GM13976 (cell line): ENCODE data around the gene CALHM3.

Source experiments
- DNase-seq: peaks from one replicate; pipeline ENCODE4 v3.0.0; 2012; ENCODE audit warnings: low spot score
- in situ Hi-C: fragments of 300-500 bp; cut with MboI; formaldehyde crosslinking; loops from one replicate; pipeline ENCODE4 v1.12.0; 2022; ENCODE audit warnings: low sequenced_read_pairs, mixed read lengths, inconsistent platforms; ENCODE audit not compliant: unreplicated experiment
- TF ChIP-seq, protein P1 (sequence below): IDR thresholded peaks from 2 replicates; pipeline ENCODE4 v1.5.1; 2012; ENCODE audit warnings: borderline replicate concordance, mild to moderate bottlenecking; ENCODE audit not compliant: insufficient read depth; ENCODE audit errors: extremely low read depth, missing control alignments, control extremely low read depth

The CALHM3 gene

GRCh38 chr10:103456074-103456660 is 22.9 kb downstream of the CALHM3 start:
- no peak for DNase-seq
- TF ChIP-seq, protein P1, sequence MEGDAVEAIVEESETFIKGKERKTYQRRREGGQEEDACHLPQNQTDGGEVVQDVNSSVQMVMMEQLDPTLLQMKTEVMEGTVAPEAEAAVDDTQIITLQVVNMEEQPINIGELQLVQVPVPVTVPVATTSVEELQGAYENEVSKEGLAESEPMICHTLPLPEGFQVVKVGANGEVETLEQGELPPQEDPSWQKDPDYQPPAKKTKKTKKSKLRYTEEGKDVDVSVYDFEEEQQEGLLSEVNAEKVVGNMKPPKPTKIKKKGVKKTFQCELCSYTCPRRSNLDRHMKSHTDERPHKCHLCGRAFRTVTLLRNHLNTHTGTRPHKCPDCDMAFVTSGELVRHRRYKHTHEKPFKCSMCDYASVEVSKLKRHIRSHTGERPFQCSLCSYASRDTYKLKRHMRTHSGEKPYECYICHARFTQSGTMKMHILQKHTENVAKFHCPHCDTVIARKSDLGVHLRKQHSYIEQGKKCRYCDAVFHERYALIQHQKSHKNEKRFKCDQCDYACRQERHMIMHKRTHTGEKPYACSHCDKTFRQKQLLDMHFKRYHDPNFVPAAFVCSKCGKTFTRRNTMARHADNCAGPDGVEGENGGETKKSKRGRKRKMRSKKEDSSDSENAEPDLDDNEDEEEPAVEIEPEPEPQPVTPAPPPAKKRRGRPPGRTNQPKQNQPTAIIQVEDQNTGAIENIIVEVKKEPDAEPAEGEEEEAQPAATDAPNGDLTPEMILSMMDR: no peak
- in situ Hi-C loops: no loop called here

DNA sequence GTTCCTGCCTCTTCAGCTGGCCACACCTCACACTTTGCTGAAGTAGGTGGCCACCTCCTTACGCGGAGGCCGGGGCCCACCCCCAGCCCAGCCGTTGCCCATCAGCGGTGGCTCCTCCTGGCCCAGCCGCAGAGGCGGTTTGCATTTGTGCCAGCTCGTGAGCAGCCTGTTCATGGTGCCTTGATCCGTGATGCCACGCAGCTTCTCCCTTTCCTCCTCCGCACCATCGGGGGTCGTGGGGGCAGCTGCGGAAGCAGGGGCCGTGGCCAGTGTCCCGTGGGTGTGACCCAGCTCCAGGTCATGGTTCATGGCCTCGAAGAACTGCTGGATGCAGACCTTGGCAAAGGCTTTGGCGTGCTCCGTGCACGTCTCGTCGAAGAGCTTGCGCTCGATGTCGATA is 23.8 kb downstream of the CALHM3 start:
- in situ Hi-C loops: no loop called here
- no peak for DNase-seq
- TF ChIP-seq, protein P1: no peak

DNA sequence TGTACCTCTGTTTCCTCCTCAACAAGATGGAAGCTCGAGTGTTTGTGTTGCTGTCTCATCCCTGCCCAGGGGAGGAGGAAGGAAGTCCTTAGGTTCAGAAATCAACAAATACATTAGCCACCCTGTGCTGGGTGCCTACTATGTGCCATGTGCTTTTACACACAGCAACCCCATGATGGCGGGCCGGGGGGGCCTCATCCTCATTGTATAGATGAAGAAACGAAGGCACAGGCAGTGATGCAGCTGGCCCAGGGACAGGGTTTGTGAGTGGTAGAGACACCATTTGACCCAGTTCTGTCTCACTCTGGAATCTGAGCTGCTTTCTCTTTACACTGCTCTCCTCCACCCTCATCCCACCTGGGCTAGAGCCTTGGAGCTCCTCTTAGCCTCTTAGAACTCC is 25.0 kb downstream of the CALHM3 start:
- no peak for DNase-seq
- TF ChIP-seq, protein P1: no peak
- in situ Hi-C loops: no loop called here

DNA sequence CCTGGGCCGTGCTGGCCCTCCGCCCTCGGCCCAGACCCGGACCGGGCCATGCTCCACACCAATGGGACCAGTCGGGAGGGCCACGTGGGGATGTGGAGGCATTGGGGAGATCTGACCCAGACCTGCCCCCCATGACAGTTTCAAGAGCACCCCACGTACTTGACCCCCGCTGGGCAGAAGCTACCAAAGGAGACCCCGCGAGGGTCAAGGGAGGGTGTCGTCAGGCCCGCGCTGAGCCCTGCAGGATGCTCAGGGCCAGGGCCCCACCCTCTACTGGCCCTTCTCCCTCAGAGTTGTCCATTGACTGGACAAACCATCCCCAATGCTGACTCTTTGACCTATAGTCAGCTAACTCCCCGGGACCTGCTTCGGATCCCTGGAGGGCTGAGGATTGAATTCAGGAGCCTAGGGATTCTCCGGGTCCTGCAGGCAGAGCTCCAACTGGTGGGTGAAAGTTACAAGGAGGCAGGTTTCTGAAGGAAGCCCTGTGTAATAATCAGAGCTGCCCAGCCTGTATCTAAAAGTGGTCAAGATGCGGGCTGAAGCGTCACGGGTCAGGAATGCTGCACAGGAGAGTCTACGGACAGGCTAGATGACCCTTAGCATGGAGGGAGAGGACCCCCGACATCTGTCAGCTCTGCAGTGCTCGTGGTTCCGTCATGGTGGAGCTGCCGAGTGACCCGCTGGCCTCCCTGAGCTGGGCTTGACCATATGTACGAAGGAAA is 26.4 kb downstream of the CALHM3 start:
- TF ChIP-seq, protein P1: no peak
- in situ Hi-C loops: no loop called here
- no peak for DNase-seq

DNA sequence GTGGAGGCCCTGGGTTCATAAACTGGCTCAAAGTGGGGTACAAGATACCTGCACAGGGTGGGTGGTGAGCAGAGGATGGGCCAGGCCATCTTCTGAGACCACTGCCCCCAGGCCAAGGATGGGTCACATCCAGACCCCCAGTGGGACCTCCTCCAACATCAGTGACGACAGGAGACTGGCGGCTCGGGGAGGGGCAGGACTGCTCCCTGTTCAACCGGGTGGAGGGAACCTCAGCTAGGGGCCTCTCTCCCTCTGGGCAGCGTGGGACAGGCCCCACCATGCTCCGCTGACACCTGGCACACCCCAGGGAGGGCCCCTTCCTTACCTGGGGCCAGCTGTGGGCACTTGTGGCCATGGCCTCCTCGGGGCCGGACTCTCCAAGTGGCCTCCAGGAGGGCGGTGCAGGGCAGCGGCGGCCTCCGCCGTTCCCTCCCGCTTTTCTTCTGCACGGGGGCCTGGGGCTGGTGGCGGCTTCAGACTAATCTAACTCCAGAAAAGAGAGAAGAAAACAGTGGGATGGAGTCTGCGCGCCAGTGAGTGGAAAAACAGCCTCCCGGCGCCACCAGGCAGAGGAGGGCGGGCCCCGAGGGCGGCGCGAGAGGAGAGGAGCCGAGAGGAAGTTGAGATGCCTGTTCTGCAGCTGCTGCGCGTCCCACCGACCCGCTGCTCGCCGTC is 27.1 kb downstream of the CALHM3 start, which contains the start of gene CALHM2:
TSS of gene CALHM2 (minus strand) at position 540 of the 675 bp plus-strand sequence. CDS start 2,429 bp downstream, outside the sequence.
- TF ChIP-seq, protein P1: no peak
- DNase-seq: peak; percentile 92
- in situ Hi-C loops: no loop called here

- TF ChIP-seq, protein P1: no peak
- DNase-seq: peak; percentile 67
- in situ Hi-C loops: no loop called here
Measured at GRCh38 chr10:103451091-103451813, 27.8 kb downstream of the CALHM3 start.
